H1 (cell line): Measurements from ENCODE around the gene ALOX15.

Experiments used
- BCL11A ChIP-seq, 2 experiments: IDR thresholded peaks; one replicate each; pipeline ENCODE4 v1.6.1; 2011; ENCODE audit warnings: low read depth in 2 of 2, low read length in 2 of 2, mild to moderate bottlenecking in 2 of 2
- CTCF ChIP-seq, 3 experiments: IDR thresholded peaks; 1 replicate in 2 of 3; 2 replicates in 1 of 3; pipeline versions ENCODE4 v1.5.1 to v1.6.1; 2011; ENCODE audit warnings: low read length in 3 of 3, mild to moderate bottlenecking in 3 of 3, inconsistent platforms in 2 of 3, low read depth in 1 of 3, moderate library complexity in 1 of 3; ENCODE audit not compliant: insufficient read depth in 1 of 3; ENCODE audit errors: control extremely low read depth in 1 of 3
- EP300 ChIP-seq, 2 experiments: IDR thresholded peaks; 1 replicate in 1 of 2; 2 replicates in 1 of 2; pipeline ENCODE4 v1.6.1; 2011 to 2012; ENCODE audit warnings: low read depth in 2 of 2, low read length in 2 of 2, mild to moderate bottlenecking in 2 of 2, borderline replicate concordance in 1 of 2, inconsistent platforms in 1 of 2, moderate library complexity in 1 of 2
- MAFK ChIP-seq: IDR thresholded peaks from 2 replicates; pipeline ENCODE4 v1.6.1; 2012; ENCODE audit warnings: low read depth, mild to moderate bottlenecking, improper control_type of control experiment, low read length
- MAX ChIP-seq: IDR thresholded peaks from 2 replicates; pipeline ENCODE4 v1.6.1; 2012; ENCODE audit warnings: inconsistent platforms
- NANOG ChIP-seq: IDR thresholded peaks from 2 replicates; pipeline ENCODE4 v1.6.1; 2011; ENCODE audit warnings: low read length, low read depth, mild to moderate bottlenecking, inconsistent platforms; ENCODE audit not compliant: insufficient read depth, poor library complexity, severe bottlenecking
- SIX5 ChIP-seq: IDR thresholded peaks from 2 replicates; pipeline ENCODE4 v1.6.1; 2011; ENCODE audit warnings: mild to moderate bottlenecking, low read depth, low read length
- YY1 ChIP-seq: IDR thresholded peaks from 2 replicates; pipeline ENCODE4 v1.6.1; 2011; ENCODE audit warnings: low read depth, mild to moderate bottlenecking, low read length

DNA sequence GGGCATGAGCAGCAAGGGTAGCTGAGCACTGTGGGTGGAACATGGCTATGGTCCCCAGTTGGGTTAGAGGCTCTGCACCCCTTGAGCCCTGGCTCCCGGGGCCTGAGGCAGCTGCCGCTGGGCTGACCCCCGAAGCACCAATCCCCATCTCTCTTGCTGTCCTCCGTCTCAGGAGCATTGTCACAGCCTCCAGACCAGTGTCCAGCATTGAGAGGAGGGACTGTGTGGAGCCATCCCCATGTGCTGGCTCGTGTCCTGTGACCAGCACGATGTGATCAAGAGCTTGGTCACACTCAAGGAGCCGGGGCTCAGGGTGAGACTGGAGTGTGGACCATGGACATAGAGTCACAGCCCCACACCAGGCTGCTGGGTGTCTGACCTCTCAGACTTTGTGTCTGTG is 54.3 kb downstream of the ALOX15 start:
- TF ChIP-seq MAX (no peak), CTCF (IDR thresholded peaks at IDR 0.05; ENCODE audit: control extremely low read depth in 1 of 3, insufficient read depth in 1 of 3, low read depth in 1 of 3, low read length in 3 of 3) (no peak), EP300 (IDR thresholded peaks at IDR 0.05; ENCODE audit: borderline replicate concordance in 1 of 2, low read depth in 2 of 2, low read length in 2 of 2) (no peak), YY1 (no peak), NANOG (no peak), SIX5 (no peak), BCL11A (IDR thresholded peaks at IDR 0.05; ENCODE audit: low read depth in 2 of 2, low read length in 2 of 2) (no peak), MAFK (no peak)
